Fibroblast of mammary gland (primary cell): ENCODE data around the gene YKT6.

ENCODE experiments used
- DNase-seq: peaks from one replicate; pipeline ENCODE4 v3.0.0-alpha.2; 2010; ENCODE audit warnings: low read depth
- H3K4me3 ChIP-seq: 2 replicates; pipeline ENCODE4 v1.5.1; 2011; ENCODE audit warnings: low read depth, mild to moderate bottlenecking, low read length, moderate library complexity; ENCODE audit not compliant: control insufficient read depth
- TF ChIP-seq, protein P1 (sequence below): conservative IDR thresholded peaks from 2 replicates; pipeline ENCODE4 v1.5.1; 2011; ENCODE audit warnings: low read depth, low read length, inconsistent platforms; ENCODE audit not compliant: control insufficient read depth, insufficient read depth

Gene YKT6

GRCh38 chr7:44201813-44202212, 1.0 kb downstream of the YKT6 start:
- peak; percentile 22 for DNase-seq
- H3K4me3 ChIP-seq, result peak overlapping the region; percentile 97
- TF ChIP-seq, protein P1, sequence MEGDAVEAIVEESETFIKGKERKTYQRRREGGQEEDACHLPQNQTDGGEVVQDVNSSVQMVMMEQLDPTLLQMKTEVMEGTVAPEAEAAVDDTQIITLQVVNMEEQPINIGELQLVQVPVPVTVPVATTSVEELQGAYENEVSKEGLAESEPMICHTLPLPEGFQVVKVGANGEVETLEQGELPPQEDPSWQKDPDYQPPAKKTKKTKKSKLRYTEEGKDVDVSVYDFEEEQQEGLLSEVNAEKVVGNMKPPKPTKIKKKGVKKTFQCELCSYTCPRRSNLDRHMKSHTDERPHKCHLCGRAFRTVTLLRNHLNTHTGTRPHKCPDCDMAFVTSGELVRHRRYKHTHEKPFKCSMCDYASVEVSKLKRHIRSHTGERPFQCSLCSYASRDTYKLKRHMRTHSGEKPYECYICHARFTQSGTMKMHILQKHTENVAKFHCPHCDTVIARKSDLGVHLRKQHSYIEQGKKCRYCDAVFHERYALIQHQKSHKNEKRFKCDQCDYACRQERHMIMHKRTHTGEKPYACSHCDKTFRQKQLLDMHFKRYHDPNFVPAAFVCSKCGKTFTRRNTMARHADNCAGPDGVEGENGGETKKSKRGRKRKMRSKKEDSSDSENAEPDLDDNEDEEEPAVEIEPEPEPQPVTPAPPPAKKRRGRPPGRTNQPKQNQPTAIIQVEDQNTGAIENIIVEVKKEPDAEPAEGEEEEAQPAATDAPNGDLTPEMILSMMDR, result no peak

DNA sequence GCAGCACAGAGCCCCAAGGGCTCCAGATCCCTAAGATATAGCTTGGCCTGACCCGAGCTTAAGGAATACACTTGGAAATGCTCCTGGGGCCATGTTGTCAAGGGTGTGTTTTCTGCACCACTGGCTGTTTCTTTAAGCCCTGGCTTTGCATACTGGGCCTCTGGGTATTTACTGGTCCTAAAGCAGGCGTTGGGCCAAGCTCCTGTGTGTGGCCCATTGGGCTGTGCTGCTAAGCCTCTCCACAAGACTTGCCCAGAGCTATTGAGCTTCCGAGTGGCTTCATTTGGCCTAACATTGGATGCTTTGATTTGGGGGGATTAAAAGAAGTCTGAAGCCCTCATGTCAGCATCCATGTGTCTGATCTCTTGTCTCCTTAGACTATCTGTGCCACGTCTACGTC, 5.2 kb downstream of the YKT6 start:
- H3K4me3 ChIP-seq, result no peak overlapping the region
- DNase-seq, result no peak
- TF ChIP-seq, protein P1, result no peak

- no peak for DNase-seq
- TF ChIP-seq, protein P1, result no peak
- no peak overlapping the region for H3K4me3 ChIP-seq
Observed at GRCh38 chr7:44208085-44208484, 7.3 kb downstream of the YKT6 start.

DNA sequence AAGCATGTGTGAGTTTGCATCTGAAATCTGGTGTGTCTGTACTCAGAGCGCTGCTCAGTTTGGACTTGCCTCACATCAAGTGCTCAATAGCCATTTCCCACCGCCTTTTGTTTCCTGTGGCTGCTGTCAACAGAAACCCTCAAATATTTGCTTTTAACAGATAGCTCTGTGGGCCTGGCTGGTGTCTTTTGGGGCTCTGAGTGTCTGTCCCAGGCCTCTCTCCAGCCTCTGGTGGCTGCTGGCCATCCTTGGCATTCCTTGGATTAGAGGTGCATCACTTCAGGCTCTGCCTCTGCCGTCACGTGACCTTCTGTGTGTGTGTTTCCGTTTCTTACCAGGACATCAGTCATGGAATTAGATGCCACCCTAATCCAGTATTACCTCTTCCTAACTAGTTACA, 9.3 kb downstream of the YKT6 start:
- TF ChIP-seq, protein P1, result no peak
- DNase-seq, result no peak
- H3K4me3 ChIP-seq, result no peak overlapping the region

DNA sequence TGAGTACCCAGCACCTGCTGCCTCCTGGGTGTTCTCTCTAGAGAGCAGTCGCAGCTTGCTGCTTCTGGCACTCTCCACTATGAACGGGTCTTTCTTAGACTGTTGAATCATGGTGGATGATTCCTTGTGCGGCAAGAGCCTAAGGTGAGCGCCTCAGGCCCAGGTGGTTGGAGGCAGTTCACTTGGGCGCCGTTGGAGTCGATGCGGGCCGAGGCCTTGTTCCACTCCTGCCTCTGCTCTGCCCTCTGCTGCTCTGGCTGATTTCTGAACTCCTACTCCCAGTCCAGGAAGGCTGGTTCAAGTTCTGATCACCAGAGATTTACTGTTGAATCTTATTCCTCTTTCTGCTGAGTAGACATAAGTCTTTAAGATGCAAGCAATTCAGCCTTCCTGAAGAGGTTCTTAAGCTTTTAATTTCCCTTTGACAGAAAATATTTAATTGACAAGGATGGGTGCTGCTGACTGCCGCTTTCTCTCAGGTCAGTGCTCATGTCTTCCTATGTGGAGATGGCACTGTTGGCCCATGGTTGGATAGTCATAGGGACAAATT, 10.4 kb downstream of the YKT6 start:
- H3K4me3 ChIP-seq, result no peak overlapping the region
- no peak for DNase-seq
- TF ChIP-seq, protein P1, result no peak

DNA sequence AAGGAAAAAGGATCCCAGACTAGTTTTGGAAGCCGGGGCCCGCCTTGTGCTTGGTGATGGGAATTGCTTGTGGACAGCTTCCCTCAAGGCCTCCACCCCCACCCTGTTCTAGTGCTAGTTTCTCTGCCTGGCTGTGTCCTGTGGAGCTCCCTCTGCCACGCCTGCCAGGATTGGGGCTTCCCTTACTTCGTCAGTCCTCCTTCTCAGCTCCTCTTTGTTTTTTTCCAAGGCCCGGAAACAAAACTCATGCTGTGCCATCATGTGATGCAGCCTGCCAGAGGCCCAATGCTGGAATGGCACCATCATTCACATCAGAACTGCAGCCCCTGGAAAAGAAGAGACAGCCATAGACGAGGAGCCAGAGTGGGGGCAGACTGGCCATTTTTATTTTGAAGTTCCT, 11.2 kb downstream of the YKT6 start:
- TF ChIP-seq, protein P1, result no peak
- DNase-seq, result no peak
- no peak overlapping the region for H3K4me3 ChIP-seq
